WERI-Rb-1 (cell line): ENCODE results near the gene JPT2.

Source experiments
- DNase-seq: peaks from one replicate; pipeline ENCODE4 v3.0.0-alpha.2; 2020
- H3K27ac ChIP-seq: fragments of 250-450 bp; sonication (Bioruptor Pico); 2 replicates; pipeline ENCODE4 v1.5.1; 2020; ENCODE audit warnings: mild to moderate bottlenecking, moderate library complexity
- H3K27me3 ChIP-seq: fragments of 250-450 bp; sonication (Bioruptor Pico); 2 replicates; pipeline ENCODE4 v1.5.1; 2021; ENCODE audit warnings: mild to moderate bottlenecking, low read depth, moderate library complexity; ENCODE audit not compliant: insufficient read depth, severe bottlenecking
- H3K36me3 ChIP-seq: fragments of 250-450 bp; sonication (Bioruptor Pico); 2 replicates; pipeline ENCODE4 v1.5.1; 2020; ENCODE audit warnings: mild to moderate bottlenecking, moderate library complexity
- H3K4me3 ChIP-seq: 2 replicates; pipeline ENCODE4 v1.5.1; 2011; ENCODE audit warnings: low read depth, mild to moderate bottlenecking, control low read depth, low read length
- H3K9me3 ChIP-seq: fragments of 250-450 bp; sonication (Bioruptor Pico); 2 replicates; pipeline ENCODE4 v1.5.1; 2021; ENCODE audit warnings: mild to moderate bottlenecking, moderate library complexity; ENCODE audit not compliant: severe bottlenecking
- TF ChIP-seq, protein P1 (sequence below): IDR thresholded peaks from 2 replicates; pipeline ENCODE4 v1.5.1; 2011; ENCODE audit warnings: low read depth, mild to moderate bottlenecking, control low read depth, inconsistent platforms, low read length

The JPT2 gene

DNA sequence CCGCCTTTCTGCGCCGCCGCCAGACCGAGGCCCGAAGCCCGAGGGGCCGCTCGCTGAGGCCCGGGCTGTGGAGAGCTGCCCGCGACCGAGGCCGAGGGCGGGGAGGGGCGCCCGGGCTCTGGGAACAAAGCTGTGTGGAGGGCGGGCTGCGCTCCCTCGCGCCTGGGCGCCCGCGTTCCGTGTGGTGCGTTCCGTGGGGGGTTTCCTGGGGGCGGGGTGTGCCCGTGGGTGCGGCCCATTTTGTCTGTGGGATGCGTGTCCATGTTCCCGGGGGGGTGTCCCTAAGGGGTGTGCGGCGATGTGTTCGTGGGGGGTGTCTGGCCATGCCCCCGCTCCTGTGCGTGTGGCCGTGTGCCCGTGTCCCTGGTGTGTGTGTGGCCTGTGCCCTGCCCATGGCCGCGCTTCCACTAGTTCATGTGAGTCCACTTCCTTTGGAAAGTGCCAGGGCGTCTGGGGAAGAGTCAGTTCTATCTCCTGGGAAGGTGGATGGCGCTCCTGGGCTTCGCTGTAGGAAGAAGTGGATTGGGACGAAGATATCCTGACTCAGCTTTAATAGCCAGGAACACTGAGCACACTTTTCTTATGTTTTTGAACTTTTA, 520 bp downstream of the JPT2 start:
- Histone ChIP-seq H3K27me3 (no peaks in the 10 kb centered on the region), H3K4me3 (peak overlapping the region; percentile 63), H3K27ac (peak overlapping the region; percentile 95), H3K9me3 (no peaks in the 10 kb centered on the region), H3K36me3 (peaks cover 66% of the 10 kb centered on the region)
- TF ChIP-seq, protein P1, sequence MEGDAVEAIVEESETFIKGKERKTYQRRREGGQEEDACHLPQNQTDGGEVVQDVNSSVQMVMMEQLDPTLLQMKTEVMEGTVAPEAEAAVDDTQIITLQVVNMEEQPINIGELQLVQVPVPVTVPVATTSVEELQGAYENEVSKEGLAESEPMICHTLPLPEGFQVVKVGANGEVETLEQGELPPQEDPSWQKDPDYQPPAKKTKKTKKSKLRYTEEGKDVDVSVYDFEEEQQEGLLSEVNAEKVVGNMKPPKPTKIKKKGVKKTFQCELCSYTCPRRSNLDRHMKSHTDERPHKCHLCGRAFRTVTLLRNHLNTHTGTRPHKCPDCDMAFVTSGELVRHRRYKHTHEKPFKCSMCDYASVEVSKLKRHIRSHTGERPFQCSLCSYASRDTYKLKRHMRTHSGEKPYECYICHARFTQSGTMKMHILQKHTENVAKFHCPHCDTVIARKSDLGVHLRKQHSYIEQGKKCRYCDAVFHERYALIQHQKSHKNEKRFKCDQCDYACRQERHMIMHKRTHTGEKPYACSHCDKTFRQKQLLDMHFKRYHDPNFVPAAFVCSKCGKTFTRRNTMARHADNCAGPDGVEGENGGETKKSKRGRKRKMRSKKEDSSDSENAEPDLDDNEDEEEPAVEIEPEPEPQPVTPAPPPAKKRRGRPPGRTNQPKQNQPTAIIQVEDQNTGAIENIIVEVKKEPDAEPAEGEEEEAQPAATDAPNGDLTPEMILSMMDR: no peak
- DNase-seq: peak; percentile 37

DNA sequence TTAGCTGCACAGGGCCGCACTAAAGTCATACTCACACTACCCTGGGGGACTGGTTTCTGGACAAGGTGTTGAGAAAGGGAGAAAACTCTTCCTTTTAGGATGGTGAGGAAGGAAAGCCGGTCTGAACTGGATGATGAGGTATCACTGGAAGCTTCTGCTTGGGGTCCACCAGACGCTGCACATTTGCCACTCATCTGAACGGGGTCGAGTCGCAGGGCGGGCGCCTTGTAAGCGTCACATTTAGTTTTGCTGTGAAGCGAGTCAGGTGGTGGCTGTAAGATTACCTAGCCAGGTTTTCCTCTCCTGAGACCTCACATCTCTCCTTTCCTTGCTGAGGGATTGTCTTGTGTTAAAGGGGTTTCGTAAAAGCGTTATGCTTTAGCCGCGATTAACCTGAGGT, 2.3 kb downstream of the JPT2 start:
- no peaks in the 10 kb centered on the region for H3K27me3 ChIP-seq
- no peak for DNase-seq
- H3K27ac ChIP-seq: no peak overlapping the region
- H3K4me3 ChIP-seq: no peak overlapping the region
- TF ChIP-seq, protein P1: no peak
- no peaks in the 10 kb centered on the region for H3K9me3 ChIP-seq
- peaks cover 65% of the 10 kb centered on the region for H3K36me3 ChIP-seq

DNA sequence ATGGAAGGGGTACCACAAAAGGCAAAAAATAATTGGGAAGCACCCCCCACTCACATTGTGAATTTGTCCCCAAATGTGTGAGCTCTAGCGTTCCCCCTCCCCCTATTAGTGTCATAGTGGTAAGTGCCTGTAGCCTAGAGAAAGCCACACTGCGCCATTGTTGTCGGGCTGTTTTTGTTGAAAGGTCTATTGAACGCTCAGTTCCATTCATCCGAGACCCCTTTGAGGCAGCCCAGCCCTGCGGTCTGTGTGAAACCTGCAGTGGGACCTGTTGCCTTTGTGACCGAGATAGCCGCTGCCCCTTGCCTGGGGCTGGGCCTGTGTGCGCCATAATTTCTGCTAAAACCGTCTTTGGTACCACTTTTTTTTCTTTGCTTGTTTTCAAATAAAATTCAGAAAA, 3.0 kb downstream of the JPT2 start:
- H3K27ac ChIP-seq: no peak overlapping the region

DNA sequence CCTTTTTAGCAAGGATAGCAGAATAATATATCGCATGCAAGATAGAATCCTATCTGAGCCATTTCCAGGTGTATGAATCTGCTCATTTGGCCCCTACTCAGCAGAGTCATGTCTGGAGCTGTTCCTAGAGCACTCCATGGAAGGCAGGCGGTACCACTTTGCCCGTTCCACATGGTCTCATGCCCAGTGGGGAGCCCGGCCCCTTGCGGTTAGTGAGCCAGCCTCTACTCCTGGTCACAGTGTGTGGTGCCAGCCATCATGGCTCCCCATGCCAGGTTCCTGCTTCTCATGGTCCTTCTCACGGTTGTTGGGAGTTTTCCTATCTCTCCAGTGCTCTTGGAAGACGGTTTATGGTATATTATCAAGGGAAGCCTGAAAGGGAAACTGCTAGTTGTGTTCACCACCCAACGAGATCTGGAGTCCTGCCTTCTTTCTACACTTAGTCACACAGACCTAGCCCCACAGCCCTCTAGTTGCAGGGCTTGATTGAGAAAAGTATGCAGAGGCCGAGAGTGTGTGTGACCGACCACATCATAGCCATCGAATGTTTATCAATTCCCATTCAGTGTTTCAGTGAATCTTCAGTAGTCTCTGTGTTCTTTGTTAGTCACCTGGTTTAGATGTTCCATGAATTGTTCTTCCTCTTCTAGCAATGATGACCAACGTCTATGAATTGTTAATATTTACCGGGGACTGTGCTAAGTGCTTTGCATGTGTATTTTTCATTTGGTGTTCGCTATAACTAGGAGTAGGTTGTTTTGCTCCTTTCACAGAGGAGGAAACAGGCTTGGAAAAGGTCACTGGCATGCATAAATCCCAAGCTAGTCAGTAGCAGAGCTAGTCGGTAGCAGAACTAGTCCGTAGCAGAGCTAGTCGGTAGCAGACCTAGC, 9.6 kb downstream of the JPT2 start:
- H3K36me3 ChIP-seq: peaks cover 95% of the 10 kb centered on the region
- TF ChIP-seq, protein P1: no peak
- H3K27me3 ChIP-seq: no peaks in the 10 kb centered on the region

More for the DNA sequence above, 3.0 kb downstream of the JPT2 start:
- Histone ChIP-seq H3K4me3 (no peak overlapping the region), H3K27me3 (no peaks in the 10 kb centered on the region), H3K9me3 (no peaks in the 10 kb centered on the region), H3K36me3 (peaks cover 65% of the 10 kb centered on the region)
- TF ChIP-seq, protein P1: no peak
- no peak for DNase-seq

DNA sequence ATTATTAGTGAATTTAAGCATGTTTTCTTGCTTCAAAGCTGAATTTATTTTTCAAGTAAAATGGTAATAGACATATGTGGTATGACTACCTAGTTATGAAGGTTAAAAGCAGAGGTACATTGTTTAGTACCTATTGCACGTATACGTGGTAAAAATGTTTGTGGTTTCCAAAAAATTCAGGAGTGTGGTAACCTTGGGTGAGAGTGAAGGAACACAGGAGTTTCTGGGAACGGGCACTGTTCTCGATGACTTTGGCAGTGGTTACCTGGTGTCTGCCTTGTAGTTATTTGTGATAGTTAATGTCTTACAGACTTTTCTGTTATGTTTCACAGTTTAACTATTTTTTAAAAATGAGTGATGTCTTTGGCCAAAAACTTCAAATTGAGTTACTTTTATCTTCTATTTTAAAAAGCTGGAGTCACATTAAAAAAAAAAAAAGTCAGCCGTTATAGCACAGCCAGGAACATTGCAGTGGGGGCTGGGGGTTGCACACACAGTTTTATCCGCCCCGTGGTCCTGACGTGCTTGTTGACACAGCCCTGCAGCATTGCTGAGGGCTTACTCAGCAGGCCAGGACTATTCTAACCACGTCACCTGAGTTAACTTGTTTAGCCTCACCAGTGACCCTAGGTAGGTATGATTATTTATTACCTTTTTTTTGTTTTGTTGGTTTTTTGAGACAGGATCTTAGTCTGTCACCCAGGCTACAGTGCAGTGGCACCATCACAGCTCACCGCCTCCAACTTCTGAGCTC, 10.9 kb downstream of the JPT2 start:
- Histone ChIP-seq H3K4me3 (no peak overlapping the region), H3K27ac (no peak overlapping the region), H3K9me3 (no peaks in the 10 kb centered on the region), H3K27me3 (no peaks in the 10 kb centered on the region), H3K36me3 (peaks cover 97% of the 10 kb centered on the region)
- TF ChIP-seq, protein P1: no peak
- DNase-seq: no peak

More for the DNA sequence above, 9.6 kb downstream of the JPT2 start:
- Histone ChIP-seq H3K4me3 (no peak overlapping the region), H3K9me3 (no peaks in the 10 kb centered on the region), H3K27ac (no peak overlapping the region)
- DNase-seq: no peak
